Erythroblast (primary cell): Measurements from ENCODE around the gene DIMT1.

Experiments used
- GATA1 ChIP-seq: IDR thresholded peaks from 2 replicates; pipeline ENCODE4 v1.6.1; 2011; ENCODE audit warnings: low read depth, mild to moderate bottlenecking, control low read depth, low read length, moderate library complexity
- POLR2A ChIP-seq: IDR thresholded peaks from 2 replicates; pipeline ENCODE4 v1.6.1; 2011; ENCODE audit warnings: mild to moderate bottlenecking, low read length

GRCh38 chr5:62419609-62420008 lies 15.9 kb upstream of the DIMT1 start:
- TF ChIP-seq POLR2A = no peak
- no peak for TF ChIP-seq GATA1
